HL-60 (cell line): ENCODE results near the gene UBE2R2.
"Not testable (repeated sequence)": the region's sequence is repeated elsewhere in the genome, so short reads cannot be mapped to it uniquely, and the experiment has no call there.

ENCODE experiments used
- CTCF ChIP-seq: IDR thresholded peaks from one replicate; pipeline ENCODE4 v1.5.1; 2011; ENCODE audit warnings: low read length, control low read depth, inconsistent platforms; ENCODE audit not compliant: insufficient read depth
- POLR2AphosphoS5 ChIP-seq: IDR thresholded peaks from 2 replicates; pipeline ENCODE4 v1.6.1; 2012; ENCODE audit warnings: low read depth

GRCh38 chr9:33804196-33804595 lies 12.8 kb upstream of the UBE2R2 start:
- not testable (repeated sequence) for TF ChIP-seq CTCF, POLR2AphosphoS5
